Fibroblast of the aortic adventitia (primary cell): ENCODE measurements around the gene CD38. TPM values are rescaled to one million over a fixed set of nuclear protein-coding genes. Genes with fewer than 3 reads are reported as not detected.
"Not testable (repeated sequence)": the region's sequence is repeated elsewhere in the genome, so short reads cannot be mapped to it uniquely, and the experiment has no call there.

Experiments used
- DNase-seq: peaks from one replicate; pipeline ENCODE4 v3.0.0-alpha.2; 2010; ENCODE audit warnings: low read depth
- H3K4me3 ChIP-seq: 2 replicates; pipeline ENCODE4 v1.5.1; 2011; ENCODE audit warnings: low read depth, mild to moderate bottlenecking, control low read depth, low read length, moderate library complexity
- total RNA-seq: library from RNA; depleted of rRNA; stranded (reverse); fragments of >200 nt; gene quantifications from 2 replicates; pipeline ENCODE4 v1.2.3, GENCODE V29; 2012; ENCODE audit warnings: low replicate concordance
- TF ChIP-seq, protein P1 (sequence below): IDR thresholded peaks from 2 replicates; pipeline ENCODE4 v1.5.1; 2011; ENCODE audit warnings: mild to moderate bottlenecking, low read length, control low read depth, inconsistent platforms; ENCODE audit not compliant: insufficient read depth

Gene CD38
- total RNA-seq, 1 donor, result not detected

DNA sequence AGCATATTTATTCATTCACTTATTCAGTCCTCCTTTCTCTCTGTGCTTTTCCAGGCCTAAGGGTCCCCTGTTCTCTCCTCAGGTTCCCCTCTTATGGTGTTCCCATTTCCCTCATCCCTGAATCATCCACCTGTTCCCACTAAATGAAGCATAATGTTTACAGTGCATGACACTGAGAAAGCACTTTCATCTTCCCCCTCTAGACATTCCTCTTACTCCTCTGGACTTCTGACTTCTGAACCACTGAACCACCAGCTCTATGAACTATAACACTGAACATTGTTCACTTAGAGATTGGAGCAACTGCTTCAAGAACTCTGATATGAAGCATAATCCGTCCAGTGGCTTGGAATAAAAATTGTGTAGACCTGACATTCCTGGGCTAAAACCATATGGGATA is 59.5 kb downstream of the CD38 start:
- TF ChIP-seq, protein P1, sequence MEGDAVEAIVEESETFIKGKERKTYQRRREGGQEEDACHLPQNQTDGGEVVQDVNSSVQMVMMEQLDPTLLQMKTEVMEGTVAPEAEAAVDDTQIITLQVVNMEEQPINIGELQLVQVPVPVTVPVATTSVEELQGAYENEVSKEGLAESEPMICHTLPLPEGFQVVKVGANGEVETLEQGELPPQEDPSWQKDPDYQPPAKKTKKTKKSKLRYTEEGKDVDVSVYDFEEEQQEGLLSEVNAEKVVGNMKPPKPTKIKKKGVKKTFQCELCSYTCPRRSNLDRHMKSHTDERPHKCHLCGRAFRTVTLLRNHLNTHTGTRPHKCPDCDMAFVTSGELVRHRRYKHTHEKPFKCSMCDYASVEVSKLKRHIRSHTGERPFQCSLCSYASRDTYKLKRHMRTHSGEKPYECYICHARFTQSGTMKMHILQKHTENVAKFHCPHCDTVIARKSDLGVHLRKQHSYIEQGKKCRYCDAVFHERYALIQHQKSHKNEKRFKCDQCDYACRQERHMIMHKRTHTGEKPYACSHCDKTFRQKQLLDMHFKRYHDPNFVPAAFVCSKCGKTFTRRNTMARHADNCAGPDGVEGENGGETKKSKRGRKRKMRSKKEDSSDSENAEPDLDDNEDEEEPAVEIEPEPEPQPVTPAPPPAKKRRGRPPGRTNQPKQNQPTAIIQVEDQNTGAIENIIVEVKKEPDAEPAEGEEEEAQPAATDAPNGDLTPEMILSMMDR, result no peak
- no peak overlapping the region for H3K4me3 ChIP-seq
- DNase-seq, result no peak

DNA sequence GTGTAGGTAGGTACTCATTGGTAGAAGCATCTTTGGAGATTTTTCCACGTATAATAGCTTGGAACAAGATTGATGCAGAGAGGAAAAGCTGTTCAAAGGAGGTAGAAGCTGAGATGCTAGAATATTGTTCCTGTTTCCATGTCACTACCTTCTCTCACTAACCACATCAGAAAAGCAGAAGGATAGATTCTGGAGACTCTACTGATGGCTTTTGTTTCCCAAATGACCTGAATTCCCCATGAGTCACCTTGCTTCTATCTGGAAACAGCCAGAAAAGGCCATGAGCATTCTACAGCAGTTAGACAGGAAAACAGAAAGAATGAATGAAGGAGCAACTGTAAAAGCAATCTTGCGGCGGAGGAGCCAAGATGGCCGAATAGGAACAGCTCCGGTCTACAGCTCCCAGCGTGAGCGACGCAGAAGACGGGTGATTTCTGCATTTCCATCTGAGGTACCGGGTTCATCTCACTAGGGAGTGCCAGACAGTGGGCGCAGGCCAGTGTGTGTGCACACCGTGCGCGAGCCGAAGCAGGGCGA is 63.1 kb downstream of the CD38 start:
- not testable (repeated sequence) for H3K4me3 ChIP-seq, DNase-seq

DNA sequence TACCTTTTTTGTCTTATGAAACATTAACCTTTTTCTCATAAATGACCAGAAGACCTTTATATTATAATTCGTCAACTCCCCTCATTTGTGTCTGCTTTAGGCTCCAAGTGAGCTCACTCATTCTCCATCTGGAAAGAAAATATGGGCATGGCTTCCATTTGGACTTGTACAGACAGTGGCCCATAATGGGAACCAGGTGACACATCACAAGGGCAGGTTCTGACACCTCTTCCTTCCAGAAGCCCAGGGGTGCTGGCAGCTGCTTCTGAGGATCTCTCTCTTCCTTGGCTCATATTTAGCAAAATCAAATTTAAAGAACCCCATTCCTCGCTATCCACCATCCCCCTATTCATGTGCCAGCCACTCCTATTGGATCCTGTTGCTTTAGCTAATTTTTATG is 69.6 kb downstream of the CD38 start:
- TF ChIP-seq, protein P1, result no peak
- no peak overlapping the region for H3K4me3 ChIP-seq
- no peak for DNase-seq

DNA sequence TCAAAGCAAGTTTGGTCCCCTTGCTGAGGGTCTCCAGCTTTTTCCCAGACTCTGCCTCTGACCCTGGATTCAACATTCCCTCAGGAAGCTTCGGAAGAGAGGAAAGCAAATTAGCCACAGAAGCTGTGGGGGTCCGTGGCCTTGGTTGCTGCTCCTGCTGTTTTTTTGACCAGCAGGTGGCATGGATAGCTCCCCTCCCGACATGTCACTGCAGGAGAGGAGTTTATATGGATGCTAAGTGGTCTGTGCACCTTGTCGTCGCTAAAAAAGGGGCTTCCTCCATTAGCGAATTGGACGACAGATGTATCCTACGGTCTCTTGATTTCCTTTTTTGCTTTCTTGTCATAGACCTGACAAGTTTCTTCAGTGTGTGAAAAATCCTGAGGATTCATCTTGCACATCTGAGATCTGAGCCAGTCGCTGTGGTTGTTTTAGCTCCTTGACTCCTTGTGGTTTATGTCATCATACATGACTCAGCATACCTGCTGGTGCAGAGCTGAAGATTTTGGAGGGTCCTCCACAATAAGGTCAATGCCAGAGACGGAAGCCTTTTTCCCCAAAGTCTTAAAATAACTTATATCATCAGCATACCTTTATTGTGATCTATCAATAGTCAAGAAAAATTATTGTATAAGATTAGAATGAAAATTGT is 70.2 kb downstream of the CD38 start:
- TF ChIP-seq, protein P1, result no peak
- no peak overlapping the region for H3K4me3 ChIP-seq
- no peak for DNase-seq

DNA sequence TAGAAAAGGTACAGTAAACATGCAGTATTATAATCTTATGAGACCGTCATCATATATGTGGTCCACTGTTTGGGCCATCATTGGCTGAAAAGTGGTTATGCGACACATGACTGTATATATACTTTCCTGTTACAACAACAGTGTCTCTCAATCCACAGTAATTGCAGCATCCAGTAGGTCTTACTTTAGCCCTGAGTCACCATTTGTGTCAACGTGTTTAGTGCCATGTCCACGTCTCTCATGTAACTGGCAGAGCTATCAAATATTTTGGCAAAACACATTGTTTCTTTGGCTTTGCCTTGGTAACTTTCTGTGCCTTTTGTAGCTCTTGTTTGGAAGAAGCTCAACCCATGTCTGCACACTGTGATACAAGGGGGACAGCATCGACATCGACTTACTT is 73.8 kb downstream of the CD38 start:
- no peak for DNase-seq
- TF ChIP-seq, protein P1, result no peak
- no peak overlapping the region for H3K4me3 ChIP-seq

DNA sequence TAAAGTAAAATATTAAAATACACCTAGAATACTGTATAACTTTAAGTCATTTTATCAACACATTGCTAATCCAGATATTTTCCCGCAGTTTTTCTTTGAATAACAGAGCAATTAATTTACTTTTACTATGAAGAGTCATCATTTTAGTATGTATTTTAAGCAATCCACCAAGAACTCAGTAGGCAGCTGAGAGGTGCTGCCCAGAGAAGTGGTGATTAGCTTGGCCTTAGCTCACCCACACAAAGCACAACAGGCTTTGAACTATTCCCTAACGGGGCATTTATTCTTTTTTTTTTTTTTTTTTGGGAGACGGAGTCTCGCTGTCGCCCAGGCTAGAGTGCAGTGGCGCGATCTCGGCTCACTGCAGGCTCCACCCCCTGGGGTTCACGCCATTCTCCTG is 74.4 kb downstream of the CD38 start:
- H3K4me3 ChIP-seq, result no peak overlapping the region
- no peak for DNase-seq
- TF ChIP-seq, protein P1, result no peak

DNA sequence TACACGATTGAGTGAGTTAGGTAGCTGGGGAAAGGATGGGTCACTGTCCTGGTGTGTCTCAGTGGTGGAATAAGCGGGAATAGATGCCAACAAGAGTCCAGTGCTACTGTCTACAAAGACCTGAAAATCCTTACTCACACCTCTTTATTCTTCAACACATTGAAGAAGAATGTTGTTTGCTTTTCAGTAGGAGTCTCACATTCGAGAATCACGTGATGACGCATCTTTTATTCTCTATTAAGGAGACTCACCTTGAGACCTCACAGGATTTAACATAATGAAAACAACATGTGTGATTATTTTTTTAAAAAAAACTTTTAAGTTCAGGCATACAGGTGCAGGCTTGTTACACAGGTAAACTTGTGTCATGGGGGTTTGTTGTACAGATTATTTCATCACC is 75.2 kb downstream of the CD38 start:
- TF ChIP-seq, protein P1, result no peak
- no peak for DNase-seq
- no peak overlapping the region for H3K4me3 ChIP-seq
